Muscle of leg (tissue), 11 donors: ENCODE data around the gene SNAI1. TPM values are rescaled to one million over a fixed set of nuclear protein-coding genes. Genes with fewer than 3 reads are reported as not detected.

Source experiments
- DNase-seq: peaks from one replicate; pipeline ENCODE4 v3.0.0; 2013
- H3K27ac ChIP-seq: one replicate; pipeline ENCODE4 v1.5.1; 2013; ENCODE audit warnings: mild to moderate bottlenecking, low read length, control low read depth
- H3K27me3 ChIP-seq: one replicate; pipeline ENCODE4 v1.6.1; 2013; ENCODE audit warnings: low read length; ENCODE audit not compliant: control insufficient read depth, insufficient read depth
- H3K36me3 ChIP-seq: one replicate; pipeline ENCODE4 v1.6.1; 2013; ENCODE audit warnings: low read length; ENCODE audit not compliant: control insufficient read depth, insufficient read depth
- H3K4me1 ChIP-seq: one replicate; pipeline ENCODE4 v1.6.1; 2013; ENCODE audit warnings: low read length; ENCODE audit not compliant: control insufficient read depth, insufficient read depth
- H3K4me3 ChIP-seq: one replicate; pipeline ENCODE4 v1.5.1; 2013; ENCODE audit warnings: low read length, control low read depth
- H3K9me3 ChIP-seq: replicated peaks from 2 replicates; pipeline ENCODE4 v1.6.1; 2013; ENCODE audit warnings: low read depth, low read length; ENCODE audit not compliant: control insufficient read depth
- WGBS: methylation state at CpG from one replicate; pipeline ENCODE4 v1.1.5; 2013; ENCODE audit warnings: missing lambda C conversion rate; ENCODE audit not compliant: insufficient coverage; 5-methylcytosine and 5-hydroxymethylcytosine counted together
- polyA plus RNA-seq, 8 donors: library from polyadenylated mRNA; unstranded; fragments of 120-200 nt; gene quantifications; one replicate each; pipeline versions ENCODE4 v1.2.1 to v1.2.3, GENCODE V29; 2013; ENCODE audit warnings: inconsistent platforms in 1 of 8, low replicate concordance in 1 of 8; ENCODE audit not compliant: insufficient read length in 8 of 8, insufficient read depth in 1 of 8
- total RNA-seq: library from RNA; stranded (reverse); fragments of 120-200 nt; gene quantifications from one replicate; pipeline ENCODE4 v1.2.4, GENCODE V29; 2013

SNAI1 gene
- total and polyA plus RNA-seq, 9 donors = 3.8 to 14.4 (median 10.9) TPM

DNA sequence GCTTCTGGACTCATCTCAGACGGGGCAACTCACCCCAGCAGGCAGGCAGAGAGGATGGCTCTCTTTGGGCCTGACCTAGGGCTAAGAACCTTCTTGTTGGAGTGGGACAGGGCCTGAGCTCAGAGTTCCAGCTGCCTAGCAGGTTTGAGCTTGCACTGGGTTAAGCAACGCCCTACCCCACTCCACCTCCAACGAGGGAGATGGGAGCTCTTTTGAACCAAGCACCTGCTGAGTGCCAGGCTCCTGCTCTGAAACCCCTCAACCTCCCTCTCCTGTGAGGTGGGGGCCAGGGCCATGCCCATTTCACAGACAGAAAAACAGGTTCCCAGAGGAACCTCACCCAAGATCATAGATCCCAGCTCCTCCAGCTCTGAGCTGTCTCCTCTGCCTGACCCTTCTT, 54.3 kb downstream of the SNAI1 start:
- Histone ChIP-seq H3K27ac (no peak overlapping the region), H3K4me1 (peaks cover 16% of the 10 kb centered on the region), H3K4me3 (no peak overlapping the region), H3K27me3 (no peaks in the 10 kb centered on the region), H3K36me3 (no peaks in the 10 kb centered on the region), H3K9me3 (no peaks in the 10 kb centered on the region)
- WGBS = 76% methylated on average over 3 of the region's 3 CpGs
- DNase-seq = no peak

DNA sequence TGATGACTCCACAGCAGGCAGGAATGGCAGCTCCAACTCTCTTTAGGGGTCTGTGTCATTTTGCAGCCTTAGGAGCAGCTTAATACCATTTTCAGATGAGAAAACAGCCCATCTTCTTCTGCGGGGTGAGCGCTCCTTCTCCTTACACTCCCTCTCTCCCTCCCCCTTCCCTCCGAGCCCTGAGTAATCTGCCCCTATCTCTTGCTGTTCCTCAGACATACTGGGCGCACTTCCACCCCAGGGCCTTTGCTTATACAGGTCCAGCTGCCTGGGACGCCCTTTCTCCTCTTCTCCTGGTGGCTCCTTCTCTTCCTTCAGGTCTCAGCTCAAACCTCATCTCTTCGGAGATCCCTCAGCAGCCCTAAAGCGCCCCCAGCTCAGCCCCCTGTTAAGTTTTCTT, 54.8 kb downstream of the SNAI1 start:
- no peak for DNase-seq
- Histone ChIP-seq H3K36me3 (no peaks in the 10 kb centered on the region), H3K4me1 (peaks cover 16% of the 10 kb centered on the region), H3K27me3 (no peaks in the 10 kb centered on the region), H3K4me3 (no peak overlapping the region), H3K27ac (no peak overlapping the region), H3K9me3 (no peaks in the 10 kb centered on the region)
- 76% methylated on average over 7 of the region's 7 CpGs for WGBS

DNA sequence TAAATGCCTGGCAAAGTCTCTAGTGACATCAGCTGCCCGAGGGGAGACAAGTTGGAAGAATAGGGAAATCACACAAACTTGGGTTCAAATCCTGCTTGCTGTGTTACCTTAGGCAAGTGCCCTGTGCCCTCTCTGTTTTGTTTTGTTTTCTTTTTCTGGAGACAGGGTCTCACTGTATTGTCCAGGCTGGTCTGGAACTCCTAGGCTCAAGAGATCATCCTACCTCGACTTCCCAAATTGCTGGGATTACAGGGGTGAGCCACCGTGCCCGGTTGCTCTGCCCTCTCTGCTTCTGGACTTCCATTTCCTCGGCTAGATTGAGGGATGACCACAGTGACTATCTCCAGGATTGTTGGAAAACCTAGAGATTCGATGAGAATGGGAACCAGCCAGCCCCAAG, 55.4 kb downstream of the SNAI1 start:
- Histone ChIP-seq H3K4me3 (no peak overlapping the region), H3K27ac (no peak overlapping the region), H3K4me1 (peaks cover 16% of the 10 kb centered on the region), H3K36me3 (no peaks in the 10 kb centered on the region), H3K27me3 (no peaks in the 10 kb centered on the region), H3K9me3 (no peaks in the 10 kb centered on the region)
- WGBS = 81% methylated on average over 4 of the region's 6 CpGs
- DNase-seq = no peak

Other genes starting within 250 kb of the SNAI1 start
- 4.1 TPM for gene SLC9A8, start 170.2 kb upstream of the SNAI1 start, total RNA-seq
- gene SLC9A8, start 170.2 kb upstream of the SNAI1 start, polyA plus RNA-seq = 1 to 10 TPM; 4.0 to 6.3 (median 5.4) TPM
- 1.9 TPM for gene SPATA2, start 67.5 kb upstream of the SNAI1 start, total RNA-seq
- gene SPATA2, start 67.5 kb upstream of the SNAI1 start, polyA plus RNA-seq = 1 to 10 TPM; 5.3 to 7.1 (median 6.1) TPM
- gene RNF114, start 46.6 kb upstream of the SNAI1 start, total RNA-seq = 42.1 TPM
- gene RNF114, start 46.6 kb upstream of the SNAI1 start, polyA plus RNA-seq = 10 to 100 TPM; 31.7 to 49.8 (median 39.4) TPM
- gene UBE2V1, start 130.2 kb downstream of the SNAI1 start, total RNA-seq = 43.3 TPM
- 100 to 1,000 TPM; 109 to 131 (median 113) TPM for gene UBE2V1, start 130.2 kb downstream of the SNAI1 start, polyA plus RNA-seq
- 16.8 TPM for gene PEDS1, start 170.7 kb downstream of the SNAI1 start, total RNA-seq
- gene PEDS1, start 170.7 kb downstream of the SNAI1 start, polyA plus RNA-seq = 10 to 100 TPM; 19.3 to 31.1 (median 24.1) TPM
- 7.3 TPM for gene CEBPB, start 207.8 kb downstream of the SNAI1 start, total RNA-seq
- 10 to 100 TPM in 2 of 8 donors, 1 to 10 TPM in 6; 5.3 to 14.2 (median 8.0) TPM for gene CEBPB, start 207.8 kb downstream of the SNAI1 start, polyA plus RNA-seq